Spleen (tissue), 7 donors: ENCODE measurements around the gene TAF7.
"Not testable (repeated sequence)": the region's sequence is repeated elsewhere in the genome, so short reads cannot be mapped to it uniquely, and the experiment has no call there.

ENCODE experiments used
- CTCF ChIP-seq, 11 experiments: fragments of 200-600 bp in 7 of 11; fragments of 450-650 bp in 4 of 11; sonication (generic) in 4 of 11; IDR thresholded peaks in 8 of 11; conservative IDR thresholded peaks in 3 of 11; 1 replicate in 7 of 11; 2 replicates in 4 of 11; pipeline versions ENCODE4 v1.4.0 to v1.8.0; 2016 to 2021; ENCODE audit warnings: antibody characterized with exemption in 11 of 11, inconsistent platforms in 4 of 11, mild to moderate bottlenecking in 1 of 11
- POLR2A ChIP-seq, 3 donors: fragments of 450-650 bp; IDR thresholded peaks; one replicate each; pipeline ENCODE4 v1.5.1; 2017; ENCODE audit warnings: antibody characterized with exemption in 3 of 3, mild to moderate bottlenecking in 1 of 3
- donor health status: DM: no; HTN: no; CAD: no; lungs with moderate emphysema.
- donor health status: DM: no; HTN: no; CAD: no.
- donor health status: DM: no; HTN: no; CAD: no.

DNA sequence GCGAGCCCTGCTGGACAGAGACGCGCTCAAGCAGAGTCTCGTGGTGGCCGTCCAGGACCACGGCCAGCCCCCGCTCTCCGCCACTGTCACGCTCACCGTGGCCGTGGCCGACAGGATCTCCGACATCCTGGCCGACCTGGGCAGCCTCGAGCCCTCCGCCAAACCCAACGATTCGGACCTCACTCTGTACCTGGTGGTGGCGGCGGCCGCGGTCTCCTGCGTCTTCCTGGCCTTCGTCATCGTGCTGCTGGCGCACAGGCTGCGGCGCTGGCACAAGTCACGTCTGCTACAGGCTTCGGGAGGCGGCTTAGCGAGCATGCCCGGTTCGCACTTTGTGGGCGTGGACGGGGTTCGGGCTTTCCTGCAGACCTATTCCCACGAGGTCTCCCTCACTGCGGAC is 12.0 kb upstream of the TAF7 start:
- TF ChIP-seq POLR2A (IDR thresholded peaks at IDR 0.05); CTCF (IDR thresholded peaks at IDR 0.05 in 8 of 11, conservative IDR thresholded peaks at IDR 0.05 in 3 of 11): not testable (repeated sequence)
